ENCODE data around the gene IGDCC3.

The IGDCC3 gene

GRCh38 chr15:65377976-65378366 lies at the start of gene IGDCC3:
TSS of gene IGDCC3 (minus strand) at chr15:65378002. CDS start at chr15:65377788, 214 bp downstream.
- DNase-seq (ENCODE audit: extremely low spot score, insufficient read length, low read depth) (no peak), FAIRE-seq (no peak)

- DNase-seq (ENCODE audit: extremely low spot score, insufficient read length, low read depth) (no peak), FAIRE-seq (no peak)
These were observed 48.5 kb upstream of the IGDCC3 start for GRCh38 chr15:65426216-65426853.

- FAIRE-seq (no peak), DNase-seq (ENCODE audit: extremely low spot score, insufficient read length, low read depth) (no peak)
These were observed 46.9 kb upstream of the IGDCC3 start for GRCh38 chr15:65424683-65425082.

- DNase-seq (ENCODE audit: extremely low spot score, insufficient read length, low read depth) = no peak
- FAIRE-seq = no peak
These were observed 46.3 kb upstream of the IGDCC3 start for GRCh38 chr15:65423976-65424679.

GRCh38 chr15:65423150-65423975 lies 45.6 kb upstream of the IGDCC3 start:
- DNase-seq (ENCODE audit: extremely low spot score, insufficient read length, low read depth) (no peak), FAIRE-seq (no peak)

GRCh38 chr15:65421360-65422215 lies 43.8 kb upstream of the IGDCC3 start:
- DNase-seq (ENCODE audit: extremely low spot score, insufficient read length, low read depth) (no peak), FAIRE-seq (peak; percentile 49)

GRCh38 chr15:65420975-65421359 lies 43.2 kb upstream of the IGDCC3 start:
- no peak for DNase-seq (ENCODE audit: extremely low spot score, insufficient read length, low read depth)
- FAIRE-seq = no peak

- no peak for FAIRE-seq
These were observed 40.8 kb upstream of the IGDCC3 start for GRCh38 chr15:65418596-65418995.

GRCh38 chr15:65416845-65417416 lies 39.1 kb upstream of the IGDCC3 start:
- DNase-seq (ENCODE audit: extremely low spot score, insufficient read length, low read depth) (no peak), FAIRE-seq (no peak)

More at GRCh38 chr15:65418596-65418995, 40.8 kb upstream of the IGDCC3 start:
- DNase-seq (ENCODE audit: extremely low spot score, insufficient read length, low read depth) = no peak

- FAIRE-seq (no peak), DNase-seq (ENCODE audit: extremely low spot score, insufficient read length, low read depth) (no peak)
These were observed 37.2 kb upstream of the IGDCC3 start for GRCh38 chr15:65414841-65415621.

- no peak for FAIRE-seq
These were observed 36.0 kb upstream of the IGDCC3 start for GRCh38 chr15:65413760-65414144.

GRCh38 chr15:65413051-65413759 lies 35.4 kb upstream of the IGDCC3 start:
- FAIRE-seq (no peak), DNase-seq (ENCODE audit: extremely low spot score, insufficient read length, low read depth) (no peak)

More at GRCh38 chr15:65413760-65414144, 36.0 kb upstream of the IGDCC3 start:
- DNase-seq (ENCODE audit: extremely low spot score, insufficient read length, low read depth) = no peak

GRCh38 chr15:65412556-65412955 lies 34.8 kb upstream of the IGDCC3 start:
- DNase-seq (ENCODE audit: extremely low spot score, insufficient read length, low read depth) (no peak), FAIRE-seq (no peak)

- FAIRE-seq (no peak), DNase-seq (ENCODE audit: extremely low spot score, insufficient read length, low read depth) (no peak)
These were observed 33.8 kb upstream of the IGDCC3 start for GRCh38 chr15:65411465-65412071.

- FAIRE-seq = no peak
- DNase-seq (ENCODE audit: extremely low spot score, insufficient read length, low read depth) = no peak
These were observed 33.2 kb upstream of the IGDCC3 start for GRCh38 chr15:65410972-65411371.

GRCh38 chr15:65410036-65410435 lies 32.2 kb upstream of the IGDCC3 start:
- DNase-seq (ENCODE audit: extremely low spot score, insufficient read length, low read depth) = no peak
- no peak for FAIRE-seq

GRCh38 chr15:65409036-65409631 lies 31.3 kb upstream of the IGDCC3 start:
- DNase-seq (ENCODE audit: extremely low spot score, insufficient read length, low read depth) (no peak), FAIRE-seq (peak; percentile 73)

Measured in GM18507 (cell line).